HG03064 (cell line): ENCODE measurements around the gene CNTNAP5.

Source experiments
- ATAC-seq: cut with Tn5 transposase; IDR thresholded peaks from one replicate; pipeline ENCODE4 v1.9.1; 2021; ENCODE audit warnings: low read depth; ENCODE audit not compliant: unreplicated experiment

Gene CNTNAP5

DNA sequence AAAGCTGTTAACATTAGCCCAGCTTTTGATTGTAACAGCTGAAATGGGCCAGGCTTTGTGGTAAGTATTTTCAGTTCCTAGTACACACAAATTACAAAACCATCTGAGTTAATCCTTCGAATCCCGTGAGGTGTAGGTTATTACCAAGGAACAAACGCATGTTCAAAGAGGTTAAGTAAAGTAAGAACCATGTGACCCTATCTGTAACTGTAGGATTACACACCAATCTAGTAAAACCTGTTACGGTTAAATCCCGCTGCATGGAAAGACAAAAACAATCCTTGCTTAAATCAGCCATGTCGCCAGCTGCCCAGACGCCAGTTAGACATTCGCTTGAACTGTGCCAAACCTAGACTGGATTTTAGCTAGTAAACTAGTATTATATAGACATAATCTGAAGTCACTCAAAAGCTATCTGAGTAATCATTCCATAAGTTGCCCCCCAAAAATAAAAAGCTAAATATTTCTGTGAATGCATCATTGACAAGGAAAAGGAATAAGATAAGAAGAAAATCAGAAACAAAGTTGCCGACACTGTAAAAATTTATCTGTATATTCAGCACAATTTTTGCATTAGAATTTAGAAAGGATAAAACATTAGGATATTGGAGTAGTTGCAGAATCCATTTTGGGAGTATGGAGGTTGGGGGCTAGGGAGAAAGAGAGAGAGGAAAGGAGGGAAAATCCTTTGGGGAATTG, 638.0 kb downstream of the CNTNAP5 start:
- no peak for ATAC-seq

GRCh38 chr2:124663645-124663997, 638.5 kb downstream of the CNTNAP5 start:
- ATAC-seq: no peak

- no peak for ATAC-seq
Observed at GRCh38 chr2:124664363-124664762, 639.3 kb downstream of the CNTNAP5 start.

- no peak for ATAC-seq
Observed at GRCh38 chr2:124666976-124667375, 641.9 kb downstream of the CNTNAP5 start.

- ATAC-seq: no peak
Observed at GRCh38 chr2:124668161-124668560, 643.1 kb downstream of the CNTNAP5 start.

DNA sequence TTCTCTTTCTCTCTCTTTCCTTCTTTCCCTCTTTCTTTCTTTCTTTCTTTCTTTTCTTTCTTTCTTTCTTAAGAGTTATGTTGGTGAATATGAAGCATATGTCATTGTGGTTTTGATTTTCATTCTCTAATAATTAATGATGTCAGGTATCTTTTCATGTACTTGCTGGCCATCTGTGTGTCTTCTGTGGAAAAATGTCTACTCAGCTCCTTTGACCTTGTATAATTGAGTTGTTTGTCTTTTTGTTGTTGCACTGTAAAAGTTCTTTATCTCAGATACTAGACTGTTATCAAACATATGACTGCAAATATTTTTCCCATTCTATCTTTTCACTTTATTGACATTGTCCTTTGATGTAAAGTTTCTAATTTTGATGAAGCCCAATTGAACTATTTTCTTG, 645.1 kb downstream of the CNTNAP5 start:
- ATAC-seq: no peak

DNA sequence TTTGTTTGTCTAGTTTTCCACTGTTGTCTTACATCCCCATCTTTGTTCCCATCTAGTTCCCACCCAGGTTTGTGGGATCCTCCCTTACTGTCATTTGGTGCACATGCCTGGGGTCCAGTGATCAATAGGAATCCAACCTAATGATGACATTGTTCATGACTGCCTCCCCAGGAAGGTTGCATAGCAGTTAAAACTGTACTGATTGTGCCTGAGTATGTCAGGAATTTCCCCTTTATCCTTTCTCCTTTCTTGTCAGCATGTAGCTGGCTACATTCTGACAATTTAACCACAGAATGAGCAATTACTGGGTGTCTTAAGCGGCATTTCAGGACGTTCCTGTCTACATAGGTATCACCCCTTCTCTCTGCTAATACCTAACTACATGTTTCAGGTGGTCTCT, 653.0 kb downstream of the CNTNAP5 start:
- ATAC-seq: no peak

DNA sequence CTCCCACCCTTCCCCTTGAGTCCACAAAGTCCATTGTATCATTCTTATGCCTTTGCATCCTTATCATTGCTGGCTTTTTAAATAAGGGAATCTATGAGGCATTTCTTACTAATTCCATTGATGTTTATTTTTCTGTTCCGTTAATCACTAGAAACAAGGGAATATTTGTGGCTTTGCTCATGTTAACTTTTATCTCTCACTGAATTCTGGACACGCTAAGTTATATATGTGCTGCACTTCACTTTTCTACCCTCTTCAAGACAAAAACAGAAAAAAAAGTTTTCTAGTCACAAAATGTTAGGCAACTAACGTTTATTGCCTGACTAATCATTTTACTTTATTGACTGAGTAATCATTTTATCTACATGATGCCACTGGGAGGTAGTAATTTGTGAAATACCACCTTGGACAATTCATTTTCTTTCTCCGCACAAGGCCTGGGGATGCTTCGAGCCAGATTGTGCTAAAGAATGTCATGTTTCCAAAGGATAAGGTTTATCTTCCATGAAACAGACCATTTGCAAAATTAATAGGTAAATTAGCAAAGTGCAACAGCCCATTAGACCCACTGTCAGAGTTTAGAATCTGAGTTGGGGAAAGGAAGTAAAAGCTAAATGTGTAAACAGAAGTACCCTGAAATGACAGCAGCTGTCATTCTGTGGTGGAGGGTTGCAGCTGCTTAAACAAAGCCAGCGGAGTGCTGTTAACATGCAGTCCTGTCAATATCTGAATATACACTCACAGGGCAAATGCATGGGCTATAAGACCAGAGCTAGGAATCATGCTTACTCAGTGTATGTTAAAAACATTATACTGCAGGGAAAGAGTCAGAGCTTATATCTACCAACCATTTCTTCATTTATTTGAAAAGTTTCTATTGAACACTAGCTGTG, 658.7 kb downstream of the CNTNAP5 start:
- no peak for ATAC-seq

DNA sequence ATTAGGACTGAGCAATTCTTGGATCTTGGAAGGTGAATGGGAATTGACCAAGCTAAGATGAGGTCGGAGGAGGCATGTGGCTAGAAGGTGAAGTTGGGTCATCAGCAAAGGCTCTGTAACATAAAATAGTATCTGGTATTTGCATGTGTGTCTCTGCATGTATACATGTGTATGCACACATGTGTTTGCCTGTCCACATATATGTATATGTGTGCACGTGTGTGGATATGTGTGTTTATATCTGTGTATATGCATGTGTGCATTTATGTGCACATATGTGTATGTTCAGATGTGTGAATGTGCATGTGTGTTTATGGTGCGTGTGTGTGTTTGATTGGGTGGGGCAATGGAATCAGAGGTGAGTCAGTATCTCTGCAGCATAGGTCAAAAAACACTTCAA, 664.3 kb downstream of the CNTNAP5 start:
- no peak for ATAC-seq

GRCh38 chr2:124692216-124692615, 667.1 kb downstream of the CNTNAP5 start:
- no peak for ATAC-seq

- no peak for ATAC-seq
Observed at GRCh38 chr2:124692707-124693106, 667.6 kb downstream of the CNTNAP5 start.

- ATAC-seq: no peak
Observed at GRCh38 chr2:124693156-124693555, 668.1 kb downstream of the CNTNAP5 start.

DNA sequence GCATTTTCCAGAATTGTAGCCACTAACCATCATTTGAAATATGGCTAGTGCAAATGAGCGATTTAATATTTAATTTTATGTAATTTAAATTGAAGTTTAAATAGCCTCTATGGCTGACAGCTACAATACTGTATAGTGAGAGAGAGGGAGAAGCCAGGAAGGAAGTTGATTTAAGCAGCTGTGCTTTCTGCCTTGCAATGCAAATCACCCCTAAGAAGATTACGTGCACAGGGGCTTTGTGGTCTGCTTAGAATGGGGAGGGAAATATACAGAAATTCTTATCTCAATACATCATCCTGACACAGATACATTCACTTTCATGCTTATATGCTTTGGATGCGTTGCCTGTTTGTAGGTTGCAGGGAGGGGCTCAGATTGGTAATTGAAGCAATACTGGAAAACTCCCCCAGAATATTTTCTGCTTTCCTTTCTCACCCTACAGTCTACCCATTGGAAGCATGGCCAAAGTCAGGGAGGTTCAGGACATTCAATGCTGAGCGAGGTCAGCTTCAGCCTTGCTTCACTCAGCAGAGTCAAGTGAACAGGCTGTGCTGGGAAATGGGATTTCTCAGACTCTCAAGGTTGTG, 674.0 kb downstream of the CNTNAP5 start:
- no peak for ATAC-seq

- ATAC-seq: no peak
Observed at GRCh38 chr2:124702777-124703176, 677.7 kb downstream of the CNTNAP5 start.

DNA sequence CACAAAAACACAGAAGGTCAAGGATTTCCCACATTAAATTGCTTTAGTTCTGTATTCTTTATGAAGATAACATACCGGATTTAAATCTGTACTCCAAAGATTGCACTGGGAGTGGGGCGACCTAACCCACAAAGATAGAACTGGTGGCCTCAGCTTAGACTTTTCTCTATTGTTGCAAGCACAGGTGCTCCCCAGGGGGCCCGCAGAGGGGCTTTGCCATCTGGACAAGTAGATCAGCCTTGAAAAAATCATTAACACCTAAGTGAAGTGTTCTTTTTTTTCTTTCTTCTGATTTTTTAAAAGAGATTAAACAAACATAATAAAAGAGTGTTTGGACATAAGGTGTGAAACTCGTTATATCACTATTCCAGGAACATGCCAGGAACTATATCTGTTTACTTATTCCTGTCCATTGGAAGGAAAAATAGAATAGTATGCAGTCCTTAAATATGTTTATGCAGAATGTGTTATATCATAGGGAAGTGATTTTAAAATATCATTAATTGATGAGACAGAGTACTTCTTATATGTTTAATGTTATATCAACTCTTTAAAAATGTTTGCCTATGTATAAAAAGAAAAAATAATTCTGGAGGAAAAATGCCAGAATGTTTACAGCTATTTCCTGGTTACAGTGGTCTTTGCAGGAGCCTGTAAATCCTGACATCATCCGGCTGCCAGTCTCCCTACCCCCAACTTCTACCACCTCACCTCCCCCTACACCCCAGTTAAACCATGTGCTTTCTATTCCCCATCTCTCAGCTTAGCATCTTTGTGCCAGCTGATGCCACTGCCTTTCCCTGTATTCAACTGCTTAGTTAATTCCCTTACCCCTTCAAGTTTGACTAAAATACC, 679.2 kb downstream of the CNTNAP5 start:
- no peak for ATAC-seq

GRCh38 chr2:124708661-124709060, 683.6 kb downstream of the CNTNAP5 start:
- no peak for ATAC-seq

DNA sequence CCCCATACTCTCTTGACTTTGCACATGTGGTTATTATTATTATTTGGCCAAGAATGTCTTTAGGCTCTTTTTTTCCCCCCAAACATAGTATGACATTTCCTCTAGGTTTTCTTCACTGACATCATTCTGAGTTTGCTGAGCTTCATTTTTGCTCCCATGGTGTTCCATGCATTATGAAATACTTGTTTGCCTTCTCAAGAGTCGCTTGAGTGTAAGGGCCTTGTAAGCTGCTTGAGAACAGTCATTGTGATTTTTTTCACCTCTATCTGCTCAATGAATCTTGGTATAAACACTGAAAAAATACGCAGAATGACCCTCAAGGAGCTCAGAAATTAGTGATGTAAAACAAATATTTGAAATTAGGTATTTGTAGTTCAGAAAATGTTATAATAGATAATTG, 688.9 kb downstream of the CNTNAP5 start:
- no peak for ATAC-seq

- no peak for ATAC-seq
Observed at GRCh38 chr2:124725187-124725586, 700.1 kb downstream of the CNTNAP5 start.

GRCh38 chr2:124740636-124741035, 715.5 kb downstream of the CNTNAP5 start:
- no peak for ATAC-seq

GRCh38 chr2:124753842-124754241, 728.8 kb downstream of the CNTNAP5 start:
- ATAC-seq: no peak

- no peak for ATAC-seq
Observed at GRCh38 chr2:124755386-124755785, 730.3 kb downstream of the CNTNAP5 start.
